GM13976 (cell line): Measurements from ENCODE around the gene GID8.
A peak's percentile ranks its signal among the peaks of the same experiment; 100 is the strongest.

Source experiments
- DNase-seq: peaks from one replicate; pipeline ENCODE4 v3.0.0; 2012; ENCODE audit warnings: low spot score
- CTCF ChIP-seq: IDR thresholded peaks from 2 replicates; pipeline ENCODE4 v1.5.1; 2012; ENCODE audit warnings: borderline replicate concordance, mild to moderate bottlenecking; ENCODE audit not compliant: insufficient read depth; ENCODE audit errors: extremely low read depth, missing control alignments, control extremely low read depth
- in situ Hi-C: fragments of 300-500 bp; cut with MboI; formaldehyde crosslinking; loops from one replicate; pipeline ENCODE4 v1.12.0; 2022; ENCODE audit warnings: low sequenced_read_pairs, mixed read lengths, inconsistent platforms; ENCODE audit not compliant: unreplicated experiment

GID8 gene

GRCh38 chr20:62925420-62926228 lies 12.3 kb upstream of the GID8 start:
- in situ Hi-C loops, result no loop called here
- DNase-seq, result peak; percentile 66
- TF ChIP-seq CTCF, result no peak

GRCh38 chr20:62926229-62927127 lies 11.5 kb upstream of the GID8 start, which contains the start of gene DIDO1:
TSS of gene DIDO1 (minus strand) at chr20:62926505.
- peak; percentile 56 for TF ChIP-seq CTCF
- in situ Hi-C loops, result no loop called here
- DNase-seq, result peak; percentile 97

- in situ Hi-C loops, result no loop called here
- TF ChIP-seq CTCF, result no peak
- no peak for DNase-seq
These were observed 10.7 kb upstream of the GID8 start for GRCh38 chr20:62927128-62927705.

- TF ChIP-seq CTCF, result no peak
- no peak for DNase-seq
- in situ Hi-C loops, result no loop called here
These were observed 9.6 kb upstream of the GID8 start for GRCh38 chr20:62928246-62928939.

- TF ChIP-seq CTCF, result no peak
- in situ Hi-C loops, result no loop called here
- DNase-seq, result peak; percentile 85
These were observed 8.9 kb upstream of the GID8 start for GRCh38 chr20:62929051-62929538.

- in situ Hi-C loops, result no loop called here
- TF ChIP-seq CTCF, result no peak
- no peak for DNase-seq
These were observed 6.5 kb upstream of the GID8 start for GRCh38 chr20:62931464-62931863.
